Stimulated activated CD8-positive, alpha-beta memory T cell treated with anti-CD3 and anti-CD28 coated beads, Interleukin-15, amount 100 ng/mL, for 48 hours (primary cell): ENCODE data around the gene MYBL2.

Experiments used
- DNase-seq, 2 donors: peaks; one replicate each; pipeline ENCODE4 v3.0.0-alpha.2; 2020; ENCODE audit warnings: low read depth in 2 of 2

MYBL2 gene

DNA sequence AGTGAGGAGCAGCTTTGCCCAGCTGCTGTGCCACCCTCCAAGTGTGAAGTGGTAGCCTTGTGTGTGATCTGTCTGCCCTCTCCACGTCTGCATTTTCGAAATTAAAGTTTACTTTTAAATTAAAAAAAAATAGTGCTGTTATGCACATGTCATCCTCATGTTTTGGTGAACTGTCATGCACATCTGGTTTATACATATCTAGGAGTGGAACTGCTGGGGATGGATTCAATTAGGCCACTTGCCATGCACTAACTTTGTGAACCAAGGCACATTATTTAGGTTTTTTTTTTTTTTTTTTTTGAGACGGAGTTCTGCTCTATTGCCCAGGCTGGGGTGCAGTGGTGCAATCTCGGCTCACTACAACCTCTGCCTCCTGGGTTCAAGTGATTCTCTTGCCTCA lies 56.3 kb downstream of the MYBL2 start:
- no peak for DNase-seq

DNA sequence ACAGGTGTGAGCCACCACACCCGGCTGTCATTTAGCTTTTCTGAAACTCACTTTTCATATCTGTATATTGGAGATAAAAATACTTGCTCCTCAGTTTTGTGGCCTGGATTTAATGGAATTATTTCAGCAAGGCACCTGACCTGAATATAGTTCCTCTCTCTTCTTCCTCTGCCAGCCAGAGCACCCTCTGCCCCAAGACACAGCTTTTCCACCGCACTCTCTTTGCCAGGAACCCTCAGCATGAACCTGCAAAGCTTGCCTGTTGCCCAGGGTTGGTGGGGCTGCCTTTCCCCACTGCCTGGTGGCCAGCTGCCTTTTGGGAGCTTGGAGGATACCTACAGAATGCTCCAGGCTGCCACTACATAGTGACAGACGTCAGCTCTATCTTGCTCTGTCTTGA lies 56.8 kb downstream of the MYBL2 start:
- DNase-seq, result no peak

DNA sequence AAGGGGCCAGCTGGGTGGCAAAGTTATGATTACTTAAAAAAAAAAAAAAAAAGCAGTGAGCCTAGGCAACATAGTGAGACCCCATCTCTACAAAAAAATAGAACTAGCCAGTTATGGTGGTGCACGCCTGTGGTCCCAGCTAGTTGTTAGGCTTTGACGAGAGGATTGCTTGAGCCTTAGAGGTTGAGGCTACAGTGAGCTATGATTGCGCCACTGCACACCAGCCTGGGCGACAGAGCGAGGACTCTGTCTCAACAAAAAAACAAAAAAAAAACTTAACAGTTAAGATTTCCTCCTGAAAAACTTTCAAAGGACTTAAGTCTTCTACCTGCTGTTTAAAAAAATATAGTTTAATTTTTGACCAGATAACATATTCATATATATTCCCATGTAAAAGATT lies 57.5 kb downstream of the MYBL2 start:
- DNase-seq, result no peak

DNA sequence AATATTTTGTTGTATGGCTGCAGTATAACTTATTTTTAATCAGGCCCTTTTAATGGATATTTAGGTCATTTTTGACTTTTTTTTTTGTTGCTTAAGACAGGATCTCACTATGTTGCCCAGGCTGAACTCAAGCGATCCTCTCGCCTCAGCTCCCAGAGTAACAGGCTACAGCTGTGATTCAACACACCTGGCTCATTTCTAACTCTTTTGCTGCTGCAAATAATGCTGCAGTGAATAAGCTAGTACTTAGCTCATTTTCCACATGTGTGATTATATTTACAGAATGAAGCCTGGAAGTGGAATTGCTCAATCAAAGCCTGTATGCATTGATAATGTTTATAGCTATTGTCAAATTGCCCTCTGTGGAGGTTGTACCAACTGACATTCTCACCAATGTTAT lies 58.8 kb downstream of the MYBL2 start:
- DNase-seq, result no peak

DNA sequence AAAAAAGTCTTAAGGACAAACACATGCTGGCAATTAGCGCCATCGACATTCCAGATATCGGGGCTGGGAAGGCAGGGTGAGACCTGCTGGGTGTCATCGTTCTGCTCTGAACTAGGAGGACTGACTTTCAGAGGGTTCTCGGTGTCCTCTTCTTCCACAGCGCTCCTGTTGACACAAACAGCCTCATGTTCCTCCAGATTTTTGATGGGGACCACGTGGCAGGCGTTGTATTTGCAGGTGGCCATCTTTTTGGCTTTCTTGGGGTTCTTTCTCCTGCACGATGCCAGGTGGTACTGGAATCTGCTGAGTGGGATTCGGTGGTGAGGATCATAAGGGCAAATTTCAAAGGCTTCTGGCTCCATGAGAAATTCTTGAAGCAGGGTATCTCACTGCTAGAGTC lies 59.4 kb downstream of the MYBL2 start:
- no peak for DNase-seq

DNA sequence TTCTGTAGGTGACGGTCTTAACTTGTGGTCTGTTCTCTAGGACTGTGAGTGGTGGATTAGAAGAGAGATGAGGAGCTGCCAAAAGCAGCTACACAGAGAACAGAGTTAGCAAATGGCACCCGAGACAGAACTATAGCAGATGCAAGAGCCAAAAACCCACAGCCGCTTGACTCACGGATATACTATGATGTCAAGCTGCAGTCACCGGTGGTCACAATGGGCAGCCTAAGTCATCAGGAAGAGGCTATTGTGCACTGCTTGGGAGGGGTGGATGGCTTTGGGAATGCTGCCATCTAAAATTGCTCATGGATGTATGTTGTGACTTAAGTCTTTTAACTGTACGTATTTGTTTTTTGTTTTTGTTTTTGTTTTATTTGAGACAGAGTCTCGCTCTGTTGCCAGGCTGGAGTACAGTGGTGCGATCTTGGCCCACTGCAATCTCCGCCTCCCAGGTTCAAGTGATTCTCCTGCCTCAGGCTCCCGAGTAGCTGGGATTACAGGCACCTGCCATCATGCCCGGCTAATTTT lies 60.0 kb downstream of the MYBL2 start, which contains the start of gene GTSF1L:
Gene GTSF1L (minus strand): TSS at position 192 of the 528 bp plus-strand sequence. CDS start 308 bp downstream, outside the sequence.
- no peak for DNase-seq

DNA sequence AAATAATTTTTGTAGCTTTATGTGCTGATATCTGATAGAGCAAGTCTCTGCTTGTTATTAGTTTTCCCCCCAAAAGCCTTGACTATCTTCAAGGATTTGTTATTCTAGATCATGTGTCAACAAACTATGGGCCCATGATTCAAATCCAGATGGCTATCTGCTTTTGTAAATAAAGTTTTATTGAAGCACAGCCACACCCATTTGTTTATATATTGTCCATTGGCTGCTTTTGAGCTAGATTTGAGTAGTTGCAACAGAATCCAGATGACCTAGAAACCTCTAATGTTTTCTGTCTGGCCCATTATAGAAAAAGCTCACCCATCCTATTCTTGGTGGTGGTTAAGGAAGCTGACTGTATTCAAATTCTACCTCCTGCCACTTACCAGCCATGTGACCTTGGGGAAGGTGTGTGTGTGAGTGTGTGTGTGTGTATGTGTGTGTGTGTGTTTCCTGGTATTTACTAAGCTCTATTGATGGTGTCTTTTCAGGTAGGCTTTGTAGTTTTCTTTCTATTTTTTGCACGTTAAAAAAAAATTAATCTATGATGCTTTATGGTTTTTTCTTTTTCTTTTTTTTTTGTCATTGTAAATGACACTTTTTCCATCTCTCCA lies 61.2 kb downstream of the MYBL2 start:
- no peak for DNase-seq

DNA sequence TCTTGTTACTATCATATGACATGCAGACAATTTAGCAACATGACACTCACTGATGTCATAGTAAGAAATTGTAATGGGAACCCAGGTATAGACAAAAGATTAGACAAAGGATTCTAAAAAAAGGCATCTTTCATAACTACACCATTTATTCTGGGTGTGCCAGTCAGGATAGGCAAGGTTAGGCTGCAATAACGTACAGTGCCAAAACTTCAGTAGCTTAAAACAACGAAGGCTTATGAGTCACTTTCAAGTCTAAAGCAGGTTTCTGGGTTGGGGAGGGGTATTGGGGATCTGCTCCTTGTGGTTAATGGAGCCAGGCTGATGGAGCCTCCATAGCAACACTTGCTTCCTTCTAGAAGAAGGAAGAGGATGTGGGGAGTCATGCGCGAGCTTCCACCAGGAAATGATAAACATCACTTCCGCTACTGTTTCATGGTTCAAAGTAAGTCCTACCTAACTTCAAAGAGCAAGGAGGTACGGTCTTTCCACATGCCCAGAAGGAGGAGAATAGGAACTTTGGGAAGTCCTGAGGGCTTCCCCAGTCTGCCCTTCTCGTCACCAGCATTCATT lies 61.9 kb downstream of the MYBL2 start:
- no peak for DNase-seq

DNA sequence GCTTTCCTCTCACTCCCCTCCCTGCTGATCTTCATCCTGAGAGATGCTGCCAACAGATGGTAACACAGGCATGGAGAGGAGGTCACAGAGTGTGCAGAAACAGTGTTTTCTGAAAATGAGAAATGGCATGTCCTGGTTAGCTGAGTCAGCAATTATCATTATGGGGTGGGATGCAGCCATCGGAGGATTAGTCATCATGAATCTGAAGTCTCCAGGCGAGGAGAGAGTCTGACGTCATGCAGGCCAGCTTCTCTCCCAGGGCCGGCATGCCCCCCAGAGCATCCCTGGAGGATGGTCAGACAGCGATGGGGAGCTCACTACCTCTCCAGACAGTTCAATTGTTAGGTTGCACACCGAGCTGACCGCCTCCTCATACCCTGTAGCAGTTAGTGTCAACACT lies 64.6 kb downstream of the MYBL2 start:
- DNase-seq, result no peak

DNA sequence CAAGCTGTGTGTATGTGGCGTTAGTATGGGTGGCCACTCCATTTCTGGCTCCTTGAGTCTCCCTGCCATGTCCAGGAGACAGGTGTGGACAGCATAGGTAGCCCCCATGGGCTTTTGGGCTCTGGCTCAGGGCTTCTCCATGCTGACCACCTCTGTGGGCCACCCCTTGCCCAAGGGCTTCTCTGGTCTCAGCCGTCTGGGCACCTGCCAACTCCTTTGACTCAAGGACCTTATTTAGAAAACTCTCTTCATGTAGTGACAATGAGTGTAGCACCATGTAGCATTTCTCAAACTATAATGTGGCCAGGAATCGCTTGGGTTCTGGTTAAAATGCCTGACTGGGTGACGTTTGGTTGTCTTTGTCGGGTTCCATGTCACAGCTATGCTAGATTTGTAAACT lies 65.0 kb downstream of the MYBL2 start:
- no peak for DNase-seq

DNA sequence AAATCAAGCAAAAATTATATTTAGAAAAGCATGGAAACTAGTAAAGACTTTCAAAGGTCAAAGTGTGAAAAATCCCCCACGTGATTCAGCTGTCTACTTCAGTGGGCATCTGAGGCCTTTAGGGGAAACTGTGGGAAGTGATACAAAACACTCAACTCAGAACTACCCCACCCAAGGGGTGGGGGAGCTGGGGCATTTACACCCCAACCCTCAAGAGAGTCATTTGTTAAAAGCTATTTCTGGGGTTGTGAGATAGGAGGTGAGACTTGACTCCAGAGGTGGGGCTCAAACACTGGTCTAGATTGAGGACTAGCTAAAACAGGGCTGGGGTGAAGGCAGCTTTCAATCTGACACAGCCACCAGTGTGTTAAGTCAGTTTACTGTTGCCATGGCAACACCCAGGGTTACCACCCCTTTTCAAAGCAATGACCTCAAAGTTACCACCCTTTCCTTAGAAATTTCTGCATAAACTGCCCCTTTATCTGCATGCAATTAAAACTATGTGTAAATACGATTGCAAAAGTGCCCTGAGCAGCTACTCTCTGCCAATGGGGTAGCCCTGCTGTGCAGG lies 69.8 kb downstream of the MYBL2 start:
- peak; percentile 37 to 56 for DNase-seq

DNA sequence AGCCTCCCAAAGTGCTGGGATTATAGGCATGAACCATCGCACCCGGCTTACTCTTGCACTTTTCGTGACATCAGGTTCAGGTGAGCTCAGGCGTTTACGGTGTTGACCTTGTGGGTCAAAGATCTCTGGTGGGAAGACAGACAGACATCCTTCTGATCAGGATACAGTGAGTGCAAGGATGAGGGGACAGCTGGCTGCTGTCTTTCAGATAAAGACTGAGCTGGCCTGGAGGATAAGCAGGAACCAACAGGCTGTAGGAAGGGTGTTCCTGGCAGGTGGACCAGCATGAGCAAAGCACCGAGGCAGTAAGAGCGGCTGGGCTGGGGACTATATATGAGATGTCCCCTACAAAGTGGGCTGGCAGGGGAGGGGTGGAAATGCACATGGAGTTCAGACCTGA lies 71.0 kb downstream of the MYBL2 start:
- no peak for DNase-seq

DNA sequence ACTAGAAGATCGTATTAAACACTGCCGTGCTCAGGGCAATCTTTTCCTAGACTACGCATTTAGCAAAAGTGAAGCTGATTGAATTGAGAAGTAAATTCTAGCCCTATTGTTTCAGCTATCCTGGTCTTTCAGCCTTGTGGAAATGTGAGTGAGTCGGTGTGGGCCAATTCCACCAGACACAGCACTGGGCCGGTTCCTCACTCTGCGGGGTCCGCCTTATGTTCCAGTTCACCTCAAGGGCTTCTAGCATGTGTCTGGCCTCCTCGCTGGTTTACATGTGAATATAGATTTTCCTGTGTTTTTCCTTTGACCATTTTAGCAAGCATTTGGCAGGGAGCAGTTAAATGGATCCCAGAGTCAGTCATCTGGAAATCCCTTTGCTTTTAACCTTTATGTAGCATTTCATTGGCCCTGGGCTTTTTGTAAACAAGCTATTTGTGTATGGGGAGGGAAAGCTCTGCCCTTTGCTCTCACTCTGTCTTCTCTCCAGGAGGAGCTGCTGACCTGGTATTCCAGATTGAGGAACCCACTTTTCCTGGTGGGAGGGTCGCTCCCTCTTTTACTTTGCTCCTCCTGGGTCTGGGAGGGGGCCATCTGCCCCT lies 72.3 kb downstream of the MYBL2 start:
- no peak for DNase-seq

DNA sequence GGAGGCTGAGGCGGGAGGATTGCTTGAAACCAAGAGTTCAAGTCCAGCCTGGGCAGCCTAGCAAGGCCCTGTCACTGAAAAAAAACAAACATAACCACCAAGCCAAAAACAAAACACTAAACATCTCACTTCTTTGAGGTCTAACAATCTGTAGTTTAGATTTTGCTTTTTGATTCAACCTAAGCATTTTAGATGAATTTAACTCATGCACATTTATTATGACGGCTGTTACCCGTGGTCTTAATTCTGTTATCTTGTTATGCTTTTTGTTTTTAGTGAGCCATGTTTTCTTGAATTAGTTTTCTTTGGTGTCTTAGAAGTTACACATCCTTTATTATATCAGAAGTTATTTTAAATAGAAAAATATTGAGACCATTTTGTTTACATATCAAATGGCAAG lies 73.7 kb downstream of the MYBL2 start:
- DNase-seq, result no peak

DNA sequence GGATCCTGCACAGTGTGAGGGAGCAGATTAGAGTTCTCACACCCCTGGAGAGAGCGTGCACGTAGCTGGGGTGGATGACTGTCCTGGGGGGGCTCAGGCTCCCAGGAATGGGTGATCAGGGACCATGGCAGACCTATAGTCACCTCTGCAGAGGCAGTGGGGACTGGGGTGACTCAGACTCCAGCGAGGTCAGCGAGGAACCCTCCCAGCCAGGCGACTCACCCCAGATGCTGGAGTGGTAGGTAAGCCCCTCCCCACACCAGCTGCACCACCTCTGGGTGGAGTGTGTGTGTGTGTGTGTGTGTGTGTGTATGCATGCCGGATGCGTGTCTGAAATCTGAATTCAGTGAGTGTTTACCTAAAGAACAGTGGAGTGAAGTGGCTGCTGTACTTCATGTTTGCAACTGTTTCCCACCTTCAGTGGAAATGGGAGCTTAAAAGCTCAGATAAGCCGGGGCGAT lies 77.3 kb downstream of the MYBL2 start:
- DNase-seq, result peak in 1 of 2 donors; percentile 59

DNA sequence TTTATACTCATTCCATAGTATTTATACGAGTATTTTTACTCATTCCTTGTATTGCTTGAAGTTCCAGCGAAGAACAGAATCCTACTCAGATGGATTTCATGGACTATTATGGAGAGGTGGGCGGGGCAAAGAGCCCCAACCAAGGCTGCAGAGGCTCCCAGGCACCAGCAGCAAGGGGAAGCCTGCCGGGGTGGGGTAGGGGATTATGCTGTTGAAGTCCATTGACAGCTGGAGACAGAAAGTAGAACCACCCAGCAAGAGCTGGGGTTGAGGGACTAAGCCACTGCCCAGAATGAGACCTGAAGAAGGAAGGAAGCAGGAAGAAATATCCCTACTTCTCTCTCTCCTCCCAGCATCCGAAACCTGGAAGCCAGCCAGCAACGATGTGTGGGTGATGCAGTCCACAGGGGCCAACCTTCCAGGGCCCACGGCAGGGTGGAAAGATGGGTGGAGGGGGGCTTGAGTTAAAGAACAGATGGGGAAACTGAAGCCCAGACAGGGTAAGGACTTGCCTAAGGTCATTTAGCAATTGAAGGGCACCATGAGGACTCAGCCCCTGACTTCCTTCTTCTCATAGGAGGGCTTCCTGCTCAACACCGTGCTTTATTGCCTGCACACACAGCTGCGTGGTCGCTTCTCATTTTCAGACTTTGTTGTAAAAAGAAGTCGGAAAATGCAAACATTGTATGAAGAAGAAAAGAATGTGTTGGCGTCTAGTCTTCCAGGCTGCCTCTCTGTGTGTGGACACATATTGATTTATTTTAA lies 78.2 kb downstream of the MYBL2 start:
- no peak for DNase-seq

DNA sequence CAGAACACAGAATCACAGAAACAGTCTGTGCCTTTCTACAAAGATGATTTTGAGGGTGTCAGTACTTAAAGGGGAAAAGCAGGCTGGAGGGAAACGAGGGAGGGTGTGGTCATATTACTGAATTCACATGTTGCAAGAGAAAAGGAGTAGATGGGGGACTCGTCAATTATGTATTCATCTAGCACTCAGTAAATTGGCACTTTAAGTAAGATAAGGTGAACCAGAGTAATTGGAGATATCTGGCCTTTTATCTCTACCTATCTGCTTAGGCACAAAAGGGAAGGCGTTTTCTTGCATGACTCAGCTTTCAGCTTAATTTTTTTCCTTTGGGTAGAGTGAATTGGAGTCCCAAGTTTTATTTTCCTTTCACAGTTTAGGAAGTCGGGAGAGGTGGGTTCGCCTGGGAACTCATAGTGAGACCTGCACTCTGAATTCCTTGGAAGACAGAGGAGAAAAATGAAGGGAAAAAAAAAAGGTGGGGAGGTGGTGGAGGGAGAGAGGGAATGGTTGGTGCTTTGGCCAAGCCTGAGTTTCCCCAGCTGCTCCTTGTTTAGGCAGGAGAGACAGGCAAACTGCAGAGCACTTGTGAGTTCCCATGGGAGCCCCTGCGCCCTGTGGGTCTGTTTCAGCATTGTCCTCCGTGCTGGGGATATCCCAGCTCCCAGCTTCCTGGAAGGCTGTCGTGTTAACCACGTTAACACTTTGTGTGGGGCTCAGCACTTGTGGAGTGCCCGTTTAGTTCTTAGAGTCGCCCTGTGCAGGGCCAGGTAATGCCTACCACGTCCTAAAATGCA lies 79.6 kb downstream of the MYBL2 start:
- DNase-seq, result no peak

DNA sequence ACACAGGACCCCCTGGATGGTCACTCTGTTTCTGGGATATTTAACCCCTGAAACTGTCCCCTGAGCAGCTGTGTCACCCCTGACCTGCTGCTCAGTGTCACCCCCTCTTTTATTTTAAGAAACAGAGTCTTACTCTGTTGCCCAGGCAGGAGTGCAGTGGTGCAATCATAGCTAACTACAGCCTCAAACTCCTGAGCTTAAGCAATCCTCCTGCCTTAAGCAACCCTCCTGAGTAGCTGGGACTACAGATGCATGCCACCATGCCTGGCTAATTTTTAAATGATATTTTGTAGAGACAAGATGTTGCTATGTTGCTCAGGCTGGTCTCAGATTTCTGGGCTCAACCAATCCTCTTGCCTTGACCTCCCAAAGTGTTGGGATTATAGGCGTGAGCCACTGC lies 81.4 kb downstream of the MYBL2 start:
- no peak for DNase-seq

DNA sequence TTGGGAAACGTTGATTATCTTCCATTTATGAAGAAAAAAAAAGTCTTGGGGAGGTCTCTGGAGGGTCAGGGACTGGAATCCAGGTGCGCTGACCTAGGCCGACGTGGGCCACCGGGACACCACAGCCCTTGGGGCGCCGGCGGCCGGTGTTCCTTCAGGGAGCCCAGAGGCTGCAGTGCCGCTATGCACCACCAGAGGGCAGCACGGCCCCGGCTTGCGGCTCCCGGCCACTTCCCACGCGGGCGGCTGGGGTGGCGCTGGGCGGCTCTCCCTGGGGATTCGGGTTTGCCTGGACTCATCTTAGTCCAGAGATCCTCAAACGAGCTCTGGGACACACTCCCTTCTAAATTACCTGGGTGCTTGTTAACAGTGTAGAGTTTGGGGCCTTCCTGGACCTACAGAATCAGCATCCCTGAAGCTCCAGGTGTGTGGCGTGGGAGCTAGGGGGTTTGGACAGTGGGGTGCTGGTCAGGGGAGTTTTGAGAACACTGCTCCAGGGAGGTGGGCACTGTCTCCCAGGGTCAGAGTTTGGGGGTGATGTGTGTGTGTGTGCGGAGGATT lies 82.9 kb downstream of the MYBL2 start:
- peak; percentile 70 to 72 for DNase-seq

DNA sequence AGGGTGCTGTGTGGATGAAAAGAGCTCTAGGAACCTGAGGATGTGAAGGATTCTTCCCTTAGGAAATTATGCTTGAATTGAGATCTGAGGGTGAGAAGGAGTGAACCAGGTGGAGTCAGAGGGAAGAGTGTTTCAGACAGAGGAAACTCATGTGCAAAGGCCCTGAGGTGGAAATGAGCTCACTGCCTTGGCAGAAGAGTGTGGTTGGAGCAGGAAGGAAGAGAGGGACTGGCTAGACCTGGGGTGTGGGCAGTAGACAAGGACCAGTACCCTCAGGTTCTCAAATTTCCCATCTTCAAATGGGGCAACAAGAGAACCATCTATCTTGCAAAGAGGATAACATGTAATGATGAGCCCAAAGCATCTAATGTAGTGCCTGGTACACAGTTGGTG lies 83.9 kb downstream of the MYBL2 start:
- no peak for DNase-seq
